HEK293 (cell line): ENCODE measurements around the gene MRPL55.

Experiments used
- KLF7 ChIP-seq: fragments of 450-650 bp; formaldehyde crosslinking; IDR thresholded peaks from 2 replicates; pipeline ENCODE4 v1.5.1; 2016; ENCODE audit warnings: missing biosample characterization, missing genetic modification characterization, borderline replicate concordance
- MEIS1 ChIP-seq: sonication (generic); formaldehyde crosslinking; IDR thresholded peaks from 2 replicates; pipeline ENCODE4 v1.8.1; 2022; ENCODE audit warnings: missing genetic modification reagents, mild to moderate bottlenecking, borderline replicate concordance
- OVOL3 ChIP-seq: fragments of 450-650 bp; formaldehyde crosslinking; IDR thresholded peaks from 2 replicates; pipeline ENCODE4 v1.5.1; 2016; ENCODE audit warnings: missing biosample characterization, missing genetic modification characterization
- ZBTB1 ChIP-seq: fragments of 450-650 bp; formaldehyde crosslinking; IDR thresholded peaks from 2 replicates; pipeline ENCODE4 v1.5.1; 2016; ENCODE audit warnings: missing biosample characterization, missing genetic modification characterization
- ZBTB17 ChIP-seq: fragments of 450-650 bp; formaldehyde crosslinking; IDR thresholded peaks from 2 replicates; pipeline ENCODE4 v1.5.1; 2016; ENCODE audit warnings: missing biosample characterization, missing genetic modification characterization
- ZBTB48 ChIP-seq: fragments of 450-650 bp; formaldehyde crosslinking; IDR thresholded peaks from 2 replicates; pipeline ENCODE4 v1.5.1; 2016; ENCODE audit warnings: missing biosample characterization, missing genetic modification characterization
- ZNF10 ChIP-seq: fragments of 450-650 bp; formaldehyde crosslinking; IDR thresholded peaks from 2 replicates; pipeline ENCODE4 v1.5.1; 2017; ENCODE audit warnings: missing biosample characterization, missing genetic modification characterization
- ZNF24 ChIP-seq: fragments of 450-650 bp; formaldehyde crosslinking; IDR thresholded peaks from 2 replicates; pipeline ENCODE4 v1.5.1; 2016; ENCODE audit warnings: missing biosample characterization, missing genetic modification characterization
- ZNF311 ChIP-seq: fragments of 450-650 bp; formaldehyde crosslinking; IDR thresholded peaks from 2 replicates; pipeline ENCODE4 v1.5.1; 2017; ENCODE audit warnings: missing biosample characterization, missing genetic modification characterization, borderline replicate concordance
- ZNF324 ChIP-seq: fragments of 450-650 bp; formaldehyde crosslinking; IDR thresholded peaks from 2 replicates; pipeline ENCODE4 v1.5.1; 2016; ENCODE audit warnings: missing biosample characterization, missing genetic modification characterization
- ZNF341 ChIP-seq: fragments of 450-650 bp; formaldehyde crosslinking; IDR thresholded peaks from 2 replicates; pipeline ENCODE4; 2016; ENCODE audit warnings: low read depth, missing biosample characterization, missing genetic modification characterization
- ZNF423 ChIP-seq: fragments of 450-650 bp; formaldehyde crosslinking; IDR thresholded peaks from 2 replicates; pipeline ENCODE4 v1.5.1; 2016; ENCODE audit warnings: missing biosample characterization, missing genetic modification characterization
- ZNF514 ChIP-seq: fragments of 450-650 bp; formaldehyde crosslinking; IDR thresholded peaks from 2 replicates; pipeline ENCODE4 v1.5.1; 2016; ENCODE audit warnings: missing biosample characterization, missing genetic modification characterization
- ZNF560 ChIP-seq: fragments of 450-650 bp; formaldehyde crosslinking; IDR thresholded peaks from 2 replicates; pipeline ENCODE4 v1.5.1; 2017; ENCODE audit warnings: missing biosample characterization, missing genetic modification characterization, borderline replicate concordance
- ZNF610 ChIP-seq: fragments of 450-650 bp; formaldehyde crosslinking; IDR thresholded peaks from 2 replicates; pipeline ENCODE4 v1.5.1; 2016; ENCODE audit warnings: missing biosample characterization, missing genetic modification characterization, borderline replicate concordance
- ZNF658 ChIP-seq: fragments of 450-650 bp; formaldehyde crosslinking; IDR thresholded peaks from 2 replicates; pipeline ENCODE4; 2016; ENCODE audit warnings: missing biosample characterization, missing genetic modification characterization
- ZNF664 ChIP-seq: fragments of 450-650 bp; formaldehyde crosslinking; IDR thresholded peaks from 2 replicates; pipeline ENCODE4 v1.5.1; 2016; ENCODE audit warnings: missing biosample characterization, missing genetic modification characterization
- ZNF785 ChIP-seq: fragments of 450-650 bp; formaldehyde crosslinking; IDR thresholded peaks from 2 replicates; pipeline ENCODE4 v1.5.1; 2016; ENCODE audit warnings: missing biosample characterization, missing genetic modification characterization
- TF ChIP-seq, protein P1 (sequence below): fragments of 450-650 bp; formaldehyde crosslinking; conservative IDR thresholded peaks from 2 replicates; pipeline ENCODE4 v1.5.1; 2016; ENCODE audit warnings: low read depth, missing biosample characterization, missing genetic modification characterization
- TF ChIP-seq, protein P2 (sequence below): fragments of 450-650 bp; formaldehyde crosslinking; IDR thresholded peaks from 2 replicates; pipeline ENCODE4 v1.5.1; 2016; ENCODE audit warnings: missing biosample characterization, missing genetic modification characterization, borderline replicate concordance
- TF ChIP-seq, protein P3 (sequence below): fragments of 450-650 bp; formaldehyde crosslinking; IDR thresholded peaks from 2 replicates; pipeline ENCODE4 v1.5.1; 2016; ENCODE audit warnings: missing biosample characterization, missing genetic modification characterization

Gene MRPL55

DNA sequence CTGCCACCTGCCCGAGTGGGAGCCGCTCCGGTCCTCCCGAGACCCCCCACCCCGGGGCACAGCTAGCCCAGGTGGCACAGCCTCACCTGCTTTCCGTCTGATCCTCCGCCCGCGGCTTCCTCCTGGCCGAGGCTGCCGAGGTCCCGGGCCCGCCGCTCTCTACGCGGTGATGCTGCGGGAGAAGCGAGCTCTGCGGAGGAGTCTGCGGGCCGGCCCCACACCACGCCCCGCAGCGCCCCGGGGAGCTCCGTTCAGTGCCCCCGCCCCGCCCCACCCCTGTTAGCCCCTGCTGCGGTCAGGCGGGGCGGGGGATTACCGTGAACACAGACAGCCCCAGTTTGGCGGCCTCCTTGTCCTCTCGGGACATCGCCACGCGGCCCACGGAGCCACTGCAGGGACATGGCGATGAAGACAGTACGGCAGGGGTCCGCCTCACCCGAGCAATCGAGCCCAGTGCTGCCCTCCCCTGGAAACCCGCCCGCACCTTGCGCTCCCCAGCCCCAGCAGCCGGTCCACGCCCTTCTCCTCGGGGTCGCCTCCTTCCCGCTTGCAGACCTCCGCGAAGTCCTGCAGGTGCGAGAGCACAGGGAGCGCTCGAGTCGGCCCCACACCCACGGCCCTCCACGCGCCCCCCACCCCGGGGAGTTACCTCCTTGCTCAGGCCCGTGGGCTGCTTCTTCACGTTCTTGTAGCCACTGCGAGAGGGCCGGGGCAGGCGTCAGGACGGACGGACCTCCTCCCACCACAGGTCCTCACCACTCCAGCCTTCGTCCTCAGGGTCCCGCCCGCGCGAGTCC is 6.9 kb downstream of the MRPL55 start (continued):
- TF ChIP-seq, protein P1, sequence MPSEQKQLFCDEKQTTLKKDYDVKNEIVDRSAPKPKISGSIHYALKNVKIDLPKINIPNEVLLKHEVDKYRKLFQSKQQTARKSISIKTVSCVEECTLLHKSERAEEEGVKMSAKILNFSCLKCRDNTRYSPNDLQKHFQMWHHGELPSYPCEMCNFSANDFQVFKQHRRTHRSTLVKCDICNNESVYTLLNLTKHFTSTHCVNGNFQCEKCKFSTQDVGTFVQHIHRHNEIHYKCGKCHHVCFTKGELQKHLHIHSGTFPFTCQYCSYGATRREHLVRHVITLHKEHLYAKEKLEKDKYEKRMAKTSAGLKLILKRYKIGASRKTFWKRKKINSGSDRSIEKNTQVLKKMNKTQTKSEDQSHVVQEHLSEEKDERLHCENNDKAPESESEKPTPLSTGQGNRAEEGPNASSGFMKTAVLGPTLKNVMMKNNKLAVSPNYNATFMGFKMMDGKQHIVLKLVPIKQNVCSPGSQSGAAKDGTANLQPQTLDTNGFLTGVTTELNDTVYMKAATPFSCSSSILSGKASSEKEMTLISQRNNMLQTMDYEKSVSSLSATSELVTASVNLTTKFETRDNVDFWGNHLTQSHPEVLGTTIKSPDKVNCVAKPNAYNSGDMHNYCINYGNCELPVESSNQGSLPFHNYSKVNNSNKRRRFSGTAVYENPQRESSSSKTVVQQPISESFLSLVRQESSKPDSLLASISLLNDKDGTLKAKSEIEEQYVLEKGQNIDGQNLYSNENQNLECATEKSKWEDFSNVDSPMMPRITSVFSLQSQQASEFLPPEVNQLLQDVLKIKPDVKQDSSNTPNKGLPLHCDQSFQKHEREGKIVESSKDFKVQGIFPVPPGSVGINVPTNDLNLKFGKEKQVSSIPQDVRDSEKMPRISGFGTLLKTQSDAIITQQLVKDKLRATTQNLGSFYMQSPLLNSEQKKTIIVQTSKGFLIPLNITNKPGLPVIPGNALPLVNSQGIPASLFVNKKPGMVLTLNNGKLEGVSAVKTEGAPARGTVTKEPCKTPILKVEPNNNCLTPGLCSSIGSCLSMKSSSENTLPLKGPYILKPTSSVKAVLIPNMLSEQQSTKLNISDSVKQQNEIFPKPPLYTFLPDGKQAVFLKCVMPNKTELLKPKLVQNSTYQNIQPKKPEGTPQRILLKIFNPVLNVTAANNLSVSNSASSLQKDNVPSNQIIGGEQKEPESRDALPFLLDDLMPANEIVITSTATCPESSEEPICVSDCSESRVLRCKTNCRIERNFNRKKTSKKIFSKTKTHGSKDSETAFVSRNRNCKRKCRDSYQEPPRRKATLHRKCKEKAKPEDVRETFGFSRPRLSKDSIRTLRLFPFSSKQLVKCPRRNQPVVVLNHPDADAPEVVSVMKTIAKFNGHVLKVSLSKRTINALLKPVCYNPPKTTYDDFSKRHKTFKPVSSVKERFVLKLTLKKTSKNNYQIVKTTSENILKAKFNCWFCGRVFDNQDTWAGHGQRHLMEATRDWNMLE (tag by site-specific recombination): no peak
- TF ChIP-seq ZBTB1 (0 out of 2 replicates have a peak, but pooled peaks have one; percentile 12), ZBTB48 (peak; percentile 85), KLF7 (tag by site-specific recombination) (peak; percentile 96), MEIS1 (CRISPR knock-in tag) (no peak), ZNF311 (tag by site-specific recombination) (no peak), ZNF514 (tag by site-specific recombination) (no peak), OVOL3 (tag by site-specific recombination) (no peak), ZNF560 (tag by site-specific recombination) (no peak), ZNF24 (tag by site-specific recombination) (no peak), ZNF10 (peak; percentile 16; the same call in 1 of the 2 replicates), ZNF341 (tag by site-specific recombination) (no peak; the same call in 1 of the 2 replicates), ZNF664 (tag by site-specific recombination) (no peak), ZBTB17 (tag by site-specific recombination) (peak; percentile 81), ZNF610 (no peak), ZNF324 (tag by site-specific recombination) (no peak), ZNF423 (peak; percentile 85), ZNF658 (tag by site-specific recombination) (no peak), ZNF785 (tag by site-specific recombination) (no peak)
- TF ChIP-seq, protein P2, sequence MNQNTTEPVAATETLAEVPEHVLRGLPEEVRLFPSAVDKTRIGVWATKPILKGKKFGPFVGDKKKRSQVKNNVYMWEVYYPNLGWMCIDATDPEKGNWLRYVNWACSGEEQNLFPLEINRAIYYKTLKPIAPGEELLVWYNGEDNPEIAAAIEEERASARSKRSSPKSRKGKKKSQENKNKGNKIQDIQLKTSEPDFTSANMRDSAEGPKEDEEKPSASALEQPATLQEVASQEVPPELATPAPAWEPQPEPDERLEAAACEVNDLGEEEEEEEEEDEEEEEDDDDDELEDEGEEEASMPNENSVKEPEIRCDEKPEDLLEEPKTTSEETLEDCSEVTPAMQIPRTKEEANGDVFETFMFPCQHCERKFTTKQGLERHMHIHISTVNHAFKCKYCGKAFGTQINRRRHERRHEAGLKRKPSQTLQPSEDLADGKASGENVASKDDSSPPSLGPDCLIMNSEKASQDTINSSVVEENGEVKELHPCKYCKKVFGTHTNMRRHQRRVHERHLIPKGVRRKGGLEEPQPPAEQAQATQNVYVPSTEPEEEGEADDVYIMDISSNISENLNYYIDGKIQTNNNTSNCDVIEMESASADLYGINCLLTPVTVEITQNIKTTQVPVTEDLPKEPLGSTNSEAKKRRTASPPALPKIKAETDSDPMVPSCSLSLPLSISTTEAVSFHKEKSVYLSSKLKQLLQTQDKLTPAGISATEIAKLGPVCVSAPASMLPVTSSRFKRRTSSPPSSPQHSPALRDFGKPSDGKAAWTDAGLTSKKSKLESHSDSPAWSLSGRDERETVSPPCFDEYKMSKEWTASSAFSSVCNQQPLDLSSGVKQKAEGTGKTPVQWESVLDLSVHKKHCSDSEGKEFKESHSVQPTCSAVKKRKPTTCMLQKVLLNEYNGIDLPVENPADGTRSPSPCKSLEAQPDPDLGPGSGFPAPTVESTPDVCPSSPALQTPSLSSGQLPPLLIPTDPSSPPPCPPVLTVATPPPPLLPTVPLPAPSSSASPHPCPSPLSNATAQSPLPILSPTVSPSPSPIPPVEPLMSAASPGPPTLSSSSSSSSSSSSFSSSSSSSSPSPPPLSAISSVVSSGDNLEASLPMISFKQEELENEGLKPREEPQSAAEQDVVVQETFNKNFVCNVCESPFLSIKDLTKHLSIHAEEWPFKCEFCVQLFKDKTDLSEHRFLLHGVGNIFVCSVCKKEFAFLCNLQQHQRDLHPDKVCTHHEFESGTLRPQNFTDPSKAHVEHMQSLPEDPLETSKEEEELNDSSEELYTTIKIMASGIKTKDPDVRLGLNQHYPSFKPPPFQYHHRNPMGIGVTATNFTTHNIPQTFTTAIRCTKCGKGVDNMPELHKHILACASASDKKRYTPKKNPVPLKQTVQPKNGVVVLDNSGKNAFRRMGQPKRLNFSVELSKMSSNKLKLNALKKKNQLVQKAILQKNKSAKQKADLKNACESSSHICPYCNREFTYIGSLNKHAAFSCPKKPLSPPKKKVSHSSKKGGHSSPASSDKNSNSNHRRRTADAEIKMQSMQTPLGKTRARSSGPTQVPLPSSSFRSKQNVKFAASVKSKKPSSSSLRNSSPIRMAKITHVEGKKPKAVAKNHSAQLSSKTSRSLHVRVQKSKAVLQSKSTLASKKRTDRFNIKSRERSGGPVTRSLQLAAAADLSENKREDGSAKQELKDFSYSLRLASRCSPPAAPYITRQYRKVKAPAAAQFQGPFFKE (tag by site-specific recombination): no peak
- TF ChIP-seq, protein P3, sequence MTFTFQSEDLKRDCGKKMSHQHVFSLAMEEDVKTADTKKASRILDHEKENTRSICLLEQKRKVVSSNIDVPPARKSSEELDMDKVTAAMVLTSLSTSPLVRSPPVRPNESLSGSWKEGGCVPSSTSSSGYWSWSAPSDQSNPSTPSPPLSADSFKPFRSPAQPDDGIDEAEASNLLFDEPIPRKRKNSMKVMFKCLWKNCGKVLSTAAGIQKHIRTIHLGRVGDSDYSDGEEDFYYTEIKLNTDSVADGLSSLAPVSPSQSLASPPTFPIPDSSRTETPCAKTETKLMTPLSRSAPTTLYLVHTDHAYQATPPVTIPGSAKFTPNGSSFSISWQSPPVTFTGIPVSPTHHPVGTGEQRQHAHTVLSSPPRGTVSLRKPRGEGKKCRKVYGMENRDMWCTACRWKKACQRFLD (tag by site-specific recombination): no peak
